Measurements from ENCODE around the gene SLC25A45. TPM values are rescaled to one million over a fixed set of nuclear protein-coding genes. Genes with fewer than 3 reads are reported as not detected.

The SLC25A45 gene
- total RNA-seq, 1 donor: 4.3 TPM

DNA sequence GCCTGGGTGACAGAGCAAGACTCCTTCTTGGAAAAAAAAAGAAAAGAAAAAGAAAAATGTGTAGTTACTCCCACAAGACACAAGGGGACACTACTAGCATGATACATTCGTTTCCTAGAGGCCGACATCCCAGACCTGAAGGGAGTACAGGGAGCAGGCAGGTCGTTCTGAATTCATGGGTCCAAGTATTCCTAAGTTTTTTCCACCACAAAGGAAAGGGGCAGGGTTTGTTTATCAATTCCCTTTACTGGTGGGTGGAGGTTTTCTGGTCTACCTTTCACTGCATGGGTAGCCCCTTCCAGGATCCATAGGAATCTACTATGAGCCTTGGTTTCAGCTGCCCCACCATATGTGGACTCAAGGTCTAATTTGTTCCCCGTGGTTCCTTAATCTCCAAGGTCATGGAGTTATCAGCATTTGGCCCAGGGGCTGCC is 16.1 kb downstream of the SLC25A45 start:
- Histone ChIP-seq H3K27ac (ENCODE audit: low read depth, low read length) (no peak overlapping the region), H3K4me2 (ENCODE audit: insufficient read depth, low read length) (no peak overlapping the region), H3K4me3 (ENCODE audit: insufficient read depth, low read length) (no peak overlapping the region), H3K27me3 (ENCODE audit: insufficient read depth, low read length) (no peaks in the 10 kb centered on the region), H2AFZ (ENCODE audit: low read length) (peak overlapping the region; percentile 65), H3K36me3 (ENCODE audit: insufficient read depth, low read length) (no peaks in the 10 kb centered on the region), H3K79me2 (ENCODE audit: insufficient read depth, low read length) (peaks cover 5% of the 10 kb centered on the region), H3K4me1 (ENCODE audit: insufficient read depth, low read length) (peaks cover 7% of the 10 kb centered on the region), H3K9me3 (ENCODE audit: low read depth, low read length) (no peaks in the 10 kb centered on the region), H4K20me1 (ENCODE audit: insufficient read depth, low read length) (no peaks in the 10 kb centered on the region)
- TF ChIP-seq, protein P1, sequence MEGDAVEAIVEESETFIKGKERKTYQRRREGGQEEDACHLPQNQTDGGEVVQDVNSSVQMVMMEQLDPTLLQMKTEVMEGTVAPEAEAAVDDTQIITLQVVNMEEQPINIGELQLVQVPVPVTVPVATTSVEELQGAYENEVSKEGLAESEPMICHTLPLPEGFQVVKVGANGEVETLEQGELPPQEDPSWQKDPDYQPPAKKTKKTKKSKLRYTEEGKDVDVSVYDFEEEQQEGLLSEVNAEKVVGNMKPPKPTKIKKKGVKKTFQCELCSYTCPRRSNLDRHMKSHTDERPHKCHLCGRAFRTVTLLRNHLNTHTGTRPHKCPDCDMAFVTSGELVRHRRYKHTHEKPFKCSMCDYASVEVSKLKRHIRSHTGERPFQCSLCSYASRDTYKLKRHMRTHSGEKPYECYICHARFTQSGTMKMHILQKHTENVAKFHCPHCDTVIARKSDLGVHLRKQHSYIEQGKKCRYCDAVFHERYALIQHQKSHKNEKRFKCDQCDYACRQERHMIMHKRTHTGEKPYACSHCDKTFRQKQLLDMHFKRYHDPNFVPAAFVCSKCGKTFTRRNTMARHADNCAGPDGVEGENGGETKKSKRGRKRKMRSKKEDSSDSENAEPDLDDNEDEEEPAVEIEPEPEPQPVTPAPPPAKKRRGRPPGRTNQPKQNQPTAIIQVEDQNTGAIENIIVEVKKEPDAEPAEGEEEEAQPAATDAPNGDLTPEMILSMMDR (IDR thresholded peaks at IDR 0.05; ENCODE audit: extremely low read depth, low read depth, low read length): peak; percentile 71
- peak; percentile 97 for DNase-seq (ENCODE audit: insufficient read length, low spot score, missing footprints)

DNA sequence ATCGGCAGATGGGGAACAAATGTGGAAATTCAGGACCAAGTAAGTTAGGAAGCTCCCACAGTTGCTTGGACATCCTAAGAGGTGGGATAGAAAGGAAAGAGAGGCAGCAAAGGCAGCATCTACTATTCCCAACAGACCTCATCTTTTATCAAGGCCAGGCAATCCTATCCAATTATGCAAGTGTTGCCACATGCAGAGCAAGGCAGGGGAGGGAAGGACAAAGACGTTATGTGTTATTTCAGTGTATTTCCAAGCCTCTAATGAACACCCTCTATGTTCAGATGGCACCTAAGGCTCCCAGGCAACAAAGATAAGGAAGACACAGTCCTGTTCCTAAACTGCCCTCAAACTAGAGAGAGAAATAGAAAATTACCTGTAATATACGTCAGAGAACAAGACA is 18.7 kb downstream of the SLC25A45 start:
- H4K20me1 ChIP-seq (ENCODE audit: insufficient read depth, low read length): no peaks in the 10 kb centered on the region
- H3K4me2 ChIP-seq (ENCODE audit: insufficient read depth, low read length): no peak overlapping the region
- no peak overlapping the region for H3K27ac ChIP-seq (ENCODE audit: low read depth, low read length)
- TF ChIP-seq, protein P1 (IDR thresholded peaks at IDR 0.05; ENCODE audit: extremely low read depth, low read depth, low read length): no peak
- H2AFZ ChIP-seq (ENCODE audit: low read length): no peak overlapping the region
- no peaks in the 10 kb centered on the region for H3K27me3 ChIP-seq (ENCODE audit: insufficient read depth, low read length)
- H3K4me3 ChIP-seq (ENCODE audit: insufficient read depth, low read length): no peak overlapping the region
- peaks cover 5% of the 10 kb centered on the region for H3K79me2 ChIP-seq (ENCODE audit: insufficient read depth, low read length)
- H3K36me3 ChIP-seq (ENCODE audit: insufficient read depth, low read length): no peaks in the 10 kb centered on the region
- no peaks in the 10 kb centered on the region for H3K4me1 ChIP-seq (ENCODE audit: insufficient read depth, low read length)
- DNase-seq (ENCODE audit: insufficient read length, low spot score, missing footprints): no peak
- no peaks in the 10 kb centered on the region for H3K9me3 ChIP-seq (ENCODE audit: low read depth, low read length)

DNA sequence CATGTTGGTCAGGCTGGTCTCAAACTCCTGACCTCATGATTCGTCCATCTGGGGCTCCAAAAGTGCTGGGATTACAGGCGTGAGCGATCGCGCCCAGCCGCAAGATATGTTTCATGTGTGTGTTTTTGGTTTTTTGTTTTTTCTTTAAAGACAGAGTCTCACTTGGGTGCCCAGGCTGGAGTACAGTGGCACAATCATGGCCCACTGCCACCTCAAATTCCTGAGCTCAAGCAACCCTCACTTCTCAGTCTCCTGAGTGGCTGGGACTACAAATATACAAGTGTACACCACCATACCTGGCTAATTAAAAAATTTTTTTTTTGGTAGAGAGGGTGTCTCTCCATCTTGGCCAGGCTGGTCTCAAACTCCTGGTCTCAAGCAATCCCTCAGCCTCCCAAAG is 19.5 kb downstream of the SLC25A45 start:
- Histone ChIP-seq H3K4me3 (ENCODE audit: insufficient read depth, low read length) (no peak overlapping the region), H3K27me3 (ENCODE audit: insufficient read depth, low read length) (peaks cover 3% of the 10 kb centered on the region), H3K9me3 (ENCODE audit: low read depth, low read length) (no peaks in the 10 kb centered on the region), H3K27ac (ENCODE audit: low read depth, low read length) (no peak overlapping the region), H3K79me2 (ENCODE audit: insufficient read depth, low read length) (peaks cover 5% of the 10 kb centered on the region), H4K20me1 (ENCODE audit: insufficient read depth, low read length) (no peaks in the 10 kb centered on the region), H3K4me1 (ENCODE audit: insufficient read depth, low read length) (no peaks in the 10 kb centered on the region), H2AFZ (ENCODE audit: low read length) (no peak overlapping the region), H3K36me3 (ENCODE audit: insufficient read depth, low read length) (no peaks in the 10 kb centered on the region), H3K4me2 (ENCODE audit: insufficient read depth, low read length) (no peak overlapping the region)
- no peak for DNase-seq (ENCODE audit: insufficient read length, low spot score, missing footprints)
- TF ChIP-seq, protein P1 (IDR thresholded peaks at IDR 0.05; ENCODE audit: extremely low read depth, low read depth, low read length): no peak

DNA sequence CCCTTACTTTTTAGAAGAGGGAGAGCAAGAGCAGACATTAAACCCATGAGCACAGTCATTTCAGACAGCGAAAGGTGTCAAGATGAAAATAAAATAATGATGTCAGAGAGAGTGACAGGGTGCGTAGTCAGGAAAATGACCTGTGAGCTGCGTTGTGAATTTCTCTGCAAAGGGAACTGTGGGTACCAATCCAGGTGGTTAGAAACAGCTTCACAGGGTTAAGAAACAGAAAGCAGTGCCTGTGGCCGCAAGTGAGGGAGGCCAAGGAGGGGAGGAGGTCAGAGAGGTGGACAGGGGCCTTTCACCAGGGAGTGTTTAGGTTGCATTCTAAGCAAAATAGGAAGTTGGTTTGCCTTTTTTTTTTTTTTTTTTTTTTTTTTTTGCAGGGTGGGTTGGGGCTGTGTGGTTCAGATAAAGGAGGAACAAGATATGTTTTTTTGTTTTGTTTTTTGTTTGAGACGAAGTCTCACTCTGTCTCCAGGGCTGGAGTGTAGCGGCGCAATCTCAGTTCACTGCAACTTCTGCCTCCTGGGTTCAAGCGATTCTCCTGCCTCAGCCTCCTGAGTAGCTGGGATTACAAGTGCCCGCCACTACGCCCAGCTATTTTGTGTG is 20.0 kb downstream of the SLC25A45 start:
- Histone ChIP-seq H2AFZ (ENCODE audit: low read length) (no peak overlapping the region), H3K4me3 (ENCODE audit: insufficient read depth, low read length) (no peak overlapping the region), H3K9me3 (ENCODE audit: low read depth, low read length) (no peaks in the 10 kb centered on the region), H3K4me2 (ENCODE audit: insufficient read depth, low read length) (no peak overlapping the region), H3K4me1 (ENCODE audit: insufficient read depth, low read length) (no peaks in the 10 kb centered on the region), H4K20me1 (ENCODE audit: insufficient read depth, low read length) (no peaks in the 10 kb centered on the region), H3K79me2 (ENCODE audit: insufficient read depth, low read length) (peaks cover 5% of the 10 kb centered on the region), H3K27ac (ENCODE audit: low read depth, low read length) (no peak overlapping the region), H3K36me3 (ENCODE audit: insufficient read depth, low read length) (no peaks in the 10 kb centered on the region), H3K27me3 (ENCODE audit: insufficient read depth, low read length) (peaks cover 9% of the 10 kb centered on the region)
- no peak for DNase-seq (ENCODE audit: insufficient read length, low spot score, missing footprints)
- TF ChIP-seq, protein P1 (IDR thresholded peaks at IDR 0.05; ENCODE audit: extremely low read depth, low read depth, low read length): no peak

Data from osteoblast (primary cell).